Esophagus muscularis mucosa (tissue), 4 donors: ENCODE measurements around the gene FHOD1.

Experiments
- EP300 ChIP-seq: sonication (generic); formaldehyde crosslinking; IDR thresholded peaks from one replicate; pipeline ENCODE4 v1.6.1; 2017; ENCODE audit warnings: antibody characterized with exemption
- POLR2A ChIP-seq: fragments of 450-650 bp; IDR thresholded peaks from one replicate; pipeline ENCODE4 v1.6.1; 2017; ENCODE audit warnings: antibody characterized with exemption, moderate library complexity, mild to moderate bottlenecking, low read depth
- POLR2AphosphoS5 ChIP-seq, 2 donors: sonication (generic); formaldehyde crosslinking; IDR thresholded peaks; one replicate each; pipeline ENCODE4 v1.6.1; 2017; ENCODE audit warnings: antibody characterized with exemption in 2 of 2
- TF ChIP-seq, protein P1 (sequence below), 3 experiments: fragments of 200-600 bp in 2 of 3; fragments of 450-650 bp in 1 of 3; sonication (generic) in 2 of 3; IDR thresholded peaks; one replicate each; pipeline ENCODE4 v1.5.1; 2017 to 2019; ENCODE audit warnings: antibody characterized with exemption in 3 of 3, mild to moderate bottlenecking in 2 of 3, moderate library complexity in 1 of 3

DNA sequence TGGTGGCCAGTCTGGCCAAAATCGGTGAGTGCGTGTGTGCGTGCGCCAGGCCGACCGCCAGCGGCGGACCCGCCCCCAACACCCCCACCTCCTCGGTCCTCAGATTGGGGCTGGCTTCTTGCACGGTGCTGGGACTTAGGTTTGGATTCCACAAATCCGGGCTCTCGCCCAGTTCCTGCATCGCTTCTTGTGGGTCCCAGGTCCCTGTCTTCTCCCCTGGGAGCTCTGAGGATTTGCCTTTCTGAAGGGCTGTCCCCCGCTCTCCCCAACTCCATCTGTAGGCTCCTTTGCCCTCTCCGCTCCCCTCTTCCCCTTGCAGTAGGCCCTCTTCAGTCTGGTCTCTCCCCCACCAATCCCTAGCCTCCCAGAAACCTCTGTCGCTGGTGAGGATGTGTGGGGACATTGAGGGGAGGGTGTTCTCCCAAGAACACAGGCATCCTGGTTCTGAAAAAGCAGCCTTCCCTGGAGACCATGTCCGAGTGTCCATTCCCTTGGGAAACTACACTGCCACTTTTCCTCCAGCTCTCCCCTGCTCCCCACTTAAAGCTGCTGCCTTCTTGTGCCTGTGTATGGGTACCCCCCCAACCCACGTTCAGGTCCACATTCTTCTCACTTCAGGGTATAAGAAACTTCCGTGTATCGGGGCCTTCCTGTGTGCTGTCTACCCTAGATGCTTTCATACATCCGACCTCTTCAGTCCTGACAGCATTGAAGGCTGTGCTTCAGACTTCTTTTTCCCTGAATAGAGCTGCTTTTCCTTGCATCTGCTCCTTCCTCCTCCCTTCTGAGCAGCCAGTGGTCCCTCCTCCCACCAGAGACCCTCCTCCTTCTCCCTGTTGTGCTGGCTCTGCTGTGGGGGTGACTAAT lies 2.1 kb upstream of the FHOD1 start:
- TF ChIP-seq, protein P1, sequence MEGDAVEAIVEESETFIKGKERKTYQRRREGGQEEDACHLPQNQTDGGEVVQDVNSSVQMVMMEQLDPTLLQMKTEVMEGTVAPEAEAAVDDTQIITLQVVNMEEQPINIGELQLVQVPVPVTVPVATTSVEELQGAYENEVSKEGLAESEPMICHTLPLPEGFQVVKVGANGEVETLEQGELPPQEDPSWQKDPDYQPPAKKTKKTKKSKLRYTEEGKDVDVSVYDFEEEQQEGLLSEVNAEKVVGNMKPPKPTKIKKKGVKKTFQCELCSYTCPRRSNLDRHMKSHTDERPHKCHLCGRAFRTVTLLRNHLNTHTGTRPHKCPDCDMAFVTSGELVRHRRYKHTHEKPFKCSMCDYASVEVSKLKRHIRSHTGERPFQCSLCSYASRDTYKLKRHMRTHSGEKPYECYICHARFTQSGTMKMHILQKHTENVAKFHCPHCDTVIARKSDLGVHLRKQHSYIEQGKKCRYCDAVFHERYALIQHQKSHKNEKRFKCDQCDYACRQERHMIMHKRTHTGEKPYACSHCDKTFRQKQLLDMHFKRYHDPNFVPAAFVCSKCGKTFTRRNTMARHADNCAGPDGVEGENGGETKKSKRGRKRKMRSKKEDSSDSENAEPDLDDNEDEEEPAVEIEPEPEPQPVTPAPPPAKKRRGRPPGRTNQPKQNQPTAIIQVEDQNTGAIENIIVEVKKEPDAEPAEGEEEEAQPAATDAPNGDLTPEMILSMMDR (IDR thresholded peaks at IDR 0.05): no peak
- TF ChIP-seq POLR2AphosphoS5 (IDR thresholded peaks at IDR 0.05): no peak
- TF ChIP-seq EP300: no peak
- no peak for TF ChIP-seq POLR2A
